ENCODE data around the gene LUC7L3.
"Not testable (repeated sequence)": the region's sequence is repeated elsewhere in the genome, so short reads cannot be mapped to it uniquely, and the experiment has no call there.

LUC7L3 gene

DNA sequence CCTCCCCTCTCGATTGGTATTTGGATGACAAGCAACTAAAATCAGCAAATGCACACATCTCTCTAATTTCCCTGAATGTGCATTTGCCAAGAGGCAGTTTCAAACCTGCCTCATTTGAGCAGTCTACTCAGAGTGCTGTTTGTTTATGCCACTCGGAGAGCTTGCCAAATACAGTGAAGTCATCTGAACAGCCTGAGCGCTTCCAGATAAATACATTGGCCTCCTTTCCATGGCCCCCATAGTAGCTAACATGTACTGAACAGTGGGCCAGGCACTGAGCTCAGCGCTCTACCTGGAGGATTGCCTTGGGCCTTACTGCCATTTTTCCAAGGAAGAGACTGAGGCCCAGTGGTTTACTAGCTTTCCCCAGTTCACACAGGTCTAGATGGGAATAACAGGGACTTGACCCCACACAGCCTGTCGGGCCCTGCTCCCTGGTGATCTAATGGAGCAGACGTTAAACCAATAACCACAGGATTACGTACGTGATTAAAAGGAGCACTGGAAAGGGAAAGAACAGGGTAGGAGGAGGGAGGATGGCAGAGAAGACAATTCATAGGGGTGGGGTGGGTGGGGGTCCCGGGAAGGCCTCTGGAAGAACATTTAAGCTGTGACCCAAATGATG, 66.7 kb downstream of the LUC7L3 start:
- DNase-seq: no peak

- no peak for DNase-seq
Observed at GRCh38 chr17:50787106-50787505, 67.7 kb downstream of the LUC7L3 start.

DNA sequence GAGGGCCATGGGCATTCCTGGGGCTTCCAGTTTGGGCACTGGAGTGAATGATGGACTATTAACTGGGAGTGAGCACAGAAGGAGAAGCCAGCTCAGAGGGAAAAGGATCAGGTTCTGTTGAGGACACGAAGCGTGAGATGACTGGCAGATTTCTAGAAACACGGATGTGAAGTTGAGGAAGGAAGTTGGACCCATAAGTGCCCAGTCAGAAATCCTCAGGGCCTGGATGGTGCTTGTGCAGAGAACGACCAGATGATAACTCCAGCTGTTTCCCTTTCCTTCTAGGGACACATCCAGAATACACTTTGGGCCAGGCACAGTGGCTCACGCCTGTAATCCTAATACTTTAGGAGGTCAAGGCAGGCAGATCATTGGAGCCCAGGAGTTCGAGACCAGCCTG, 71.2 kb downstream of the LUC7L3 start:
- DNase-seq: peak in 1 of 2 donors; percentile 70

DNA sequence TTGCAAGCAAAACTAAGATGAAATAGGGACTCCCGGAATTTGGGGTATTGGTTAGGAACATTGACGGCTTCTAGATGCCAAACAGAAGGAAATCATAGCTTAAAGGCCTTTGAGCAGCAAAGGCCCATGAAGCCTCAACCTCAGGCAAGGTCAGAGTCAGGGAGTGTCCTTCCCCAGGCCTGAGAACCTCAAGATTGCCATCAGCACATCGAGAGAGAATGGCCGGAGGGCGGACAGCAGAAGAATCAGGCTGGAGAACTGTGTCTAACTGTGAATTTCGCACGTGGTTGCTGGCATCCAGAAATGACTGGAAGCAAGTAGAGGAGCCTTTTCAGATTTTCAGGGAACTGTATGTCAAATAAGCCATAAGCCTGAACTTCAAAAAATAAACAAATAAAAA, 72.7 kb downstream of the LUC7L3 start:
- no peak for DNase-seq

GRCh38 chr17:50793007-50793406, 73.6 kb downstream of the LUC7L3 start:
- DNase-seq: peak in 1 of 2 donors; percentile 25

DNA sequence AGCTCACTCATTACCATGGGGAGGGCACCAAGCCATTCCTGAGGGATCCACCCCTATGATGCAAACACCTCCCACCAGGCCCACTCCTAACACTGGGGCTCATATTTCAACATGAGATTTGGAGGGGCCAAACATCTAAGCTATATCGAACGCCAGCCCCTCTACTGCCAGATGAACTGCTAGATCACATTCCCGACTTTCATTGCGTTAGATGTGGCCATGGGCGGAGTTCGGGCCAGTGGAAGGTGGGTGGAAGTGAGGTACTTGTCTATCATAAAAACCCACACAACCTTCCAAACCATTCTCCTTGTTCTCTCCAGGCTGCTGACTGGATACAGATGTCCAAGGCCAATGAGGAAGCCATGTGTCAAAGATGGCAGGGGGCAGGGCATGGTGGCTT, 75.0 kb downstream of the LUC7L3 start:
- no peak for DNase-seq

DNA sequence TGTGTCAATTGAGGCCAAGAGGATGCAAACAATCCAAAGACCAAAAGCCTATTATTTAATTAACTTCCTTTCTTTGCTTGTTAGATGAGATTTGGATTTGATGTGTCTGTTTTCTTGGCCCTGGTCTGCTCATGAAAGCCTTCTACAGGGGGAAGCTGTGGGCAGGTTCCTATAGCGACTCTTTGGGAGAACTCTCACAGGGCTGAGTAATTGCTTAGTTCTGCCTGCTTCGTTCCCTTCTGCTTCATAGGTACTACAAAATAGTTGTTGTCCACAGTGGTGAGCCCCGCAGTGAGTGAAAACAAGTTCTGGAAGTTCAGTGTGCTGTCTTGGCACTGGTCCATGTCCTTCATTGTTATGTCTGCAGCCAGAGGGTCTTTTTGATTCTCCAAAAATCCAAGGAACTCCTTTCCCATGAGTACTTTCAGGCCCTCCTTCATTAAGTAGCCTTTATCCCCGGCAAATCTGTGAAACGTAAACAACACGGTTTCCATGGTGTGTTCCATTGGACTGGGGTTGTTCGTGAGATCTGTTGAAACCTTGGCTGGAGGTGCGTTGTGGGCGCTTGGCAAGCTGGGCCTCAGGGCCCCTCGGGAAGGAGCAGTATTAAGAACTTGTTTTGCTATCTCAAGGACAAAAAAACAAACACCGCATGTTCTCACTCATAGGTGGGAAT, 77.9 kb downstream of the LUC7L3 start:
- peak; percentile 49 to 69 for DNase-seq

DNA sequence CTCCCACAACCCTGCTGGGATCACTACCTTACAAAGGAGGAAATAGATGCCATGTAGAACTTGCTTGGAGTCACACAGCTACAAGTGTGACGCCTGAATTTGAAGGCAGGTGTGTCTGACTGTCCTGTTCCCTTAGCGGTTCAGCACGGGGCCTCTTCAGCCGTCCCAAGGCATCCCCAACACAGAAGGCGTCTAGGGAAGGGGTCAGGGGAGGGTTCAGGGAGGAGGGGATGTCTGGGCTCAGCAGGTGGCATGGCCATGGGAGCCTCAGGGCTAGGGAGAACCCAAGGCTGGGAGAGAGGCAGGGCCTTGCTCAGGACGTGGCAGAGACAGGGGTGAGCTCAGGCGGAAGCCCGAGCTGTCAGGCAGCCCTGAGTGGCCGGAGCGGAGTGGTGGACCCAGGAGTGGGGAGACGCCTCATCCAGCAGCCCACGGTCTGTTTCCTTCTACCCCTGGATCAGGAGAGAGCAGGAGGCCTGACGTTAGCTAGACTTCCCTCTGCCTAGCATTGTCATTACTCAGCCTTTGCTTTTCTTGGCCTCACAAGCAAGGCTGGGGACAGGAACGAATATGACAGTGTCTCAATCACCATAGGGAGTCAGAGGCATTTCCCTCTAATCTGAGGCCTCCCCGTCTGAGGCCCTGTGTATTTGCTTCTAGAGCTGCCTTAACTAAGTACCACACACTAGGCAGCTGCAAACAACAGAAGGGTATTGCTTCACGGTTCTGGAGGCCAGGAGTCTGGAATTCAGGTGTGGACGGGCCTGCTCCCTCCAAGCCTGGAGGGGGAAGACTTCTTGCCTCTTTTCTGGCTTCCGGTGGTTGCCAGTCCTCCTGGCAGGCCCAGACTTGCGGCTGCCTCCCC, 79.3 kb downstream of the LUC7L3 start:
- DNase-seq: peak; percentile 59 to 74

- DNase-seq: no peak
Observed at GRCh38 chr17:50799582-50799981, 80.2 kb downstream of the LUC7L3 start.

GRCh38 chr17:50800196-50800700, 80.8 kb downstream of the LUC7L3 start:
- no peak for DNase-seq

DNA sequence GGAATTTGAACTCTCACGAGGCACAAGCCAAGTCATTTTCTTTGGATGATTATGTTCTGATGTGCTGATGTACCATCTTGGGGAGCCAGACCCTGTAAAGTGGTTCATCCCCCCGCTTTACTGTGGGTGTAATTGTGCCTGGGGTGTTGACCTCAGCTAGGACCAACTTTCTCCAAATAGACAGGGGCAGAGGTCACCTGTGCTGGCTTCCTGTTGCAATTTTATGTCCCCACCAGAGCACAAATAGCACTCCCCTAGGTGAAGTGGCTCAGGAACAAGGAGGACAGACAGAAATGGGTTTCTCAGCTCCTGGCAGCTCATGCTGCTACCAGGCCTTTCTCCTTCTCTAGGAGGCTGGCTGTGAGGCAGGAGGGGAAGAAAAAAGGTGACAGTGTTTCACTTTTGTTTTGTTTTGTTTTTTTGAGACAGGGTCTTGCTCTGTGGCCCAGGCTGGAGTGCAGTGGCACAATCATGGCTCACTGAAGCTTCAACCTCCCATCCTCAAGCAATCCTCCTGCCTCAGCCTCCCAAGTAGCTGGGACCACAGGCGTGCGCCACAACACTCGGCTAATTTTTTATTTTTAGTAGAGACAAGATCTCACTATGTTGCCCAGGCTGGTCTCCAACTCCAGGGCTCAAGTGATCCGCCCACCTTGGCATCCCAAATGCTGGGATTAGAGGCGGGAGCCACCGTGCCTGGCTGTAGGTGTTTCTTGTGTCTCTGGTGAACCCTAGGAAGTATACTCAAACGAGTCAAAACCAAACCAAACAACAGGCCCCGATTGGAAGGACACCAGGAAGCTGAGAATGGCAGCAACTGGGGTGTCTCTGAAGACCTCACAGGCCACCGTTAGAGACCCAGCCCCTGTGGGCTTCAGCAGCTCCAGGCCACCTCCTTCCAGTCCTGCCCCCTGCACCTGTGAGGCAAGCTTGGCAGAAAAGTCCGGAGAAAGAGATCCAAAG, 83.5 kb downstream of the LUC7L3 start:
- no peak for DNase-seq

DNA sequence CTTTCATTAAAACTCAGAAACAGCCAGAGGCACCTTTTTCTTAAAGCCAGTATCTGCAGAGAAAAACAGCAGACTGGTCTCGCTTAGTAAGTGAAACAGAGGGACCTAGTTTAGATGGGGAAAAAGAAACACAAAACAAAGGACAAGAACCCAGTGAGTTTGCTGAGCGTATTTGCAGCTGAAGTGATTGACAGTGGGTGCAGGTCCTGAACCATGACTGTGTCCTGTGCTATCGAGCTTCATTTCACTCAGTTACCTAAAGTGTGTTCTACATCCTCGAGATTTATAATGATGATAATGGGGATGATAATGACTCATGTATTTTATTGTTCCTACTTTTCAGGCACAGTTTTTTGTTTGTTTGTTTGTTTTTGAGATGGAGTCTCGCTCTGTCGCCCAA, 84.3 kb downstream of the LUC7L3 start:
- no peak for DNase-seq

DNA sequence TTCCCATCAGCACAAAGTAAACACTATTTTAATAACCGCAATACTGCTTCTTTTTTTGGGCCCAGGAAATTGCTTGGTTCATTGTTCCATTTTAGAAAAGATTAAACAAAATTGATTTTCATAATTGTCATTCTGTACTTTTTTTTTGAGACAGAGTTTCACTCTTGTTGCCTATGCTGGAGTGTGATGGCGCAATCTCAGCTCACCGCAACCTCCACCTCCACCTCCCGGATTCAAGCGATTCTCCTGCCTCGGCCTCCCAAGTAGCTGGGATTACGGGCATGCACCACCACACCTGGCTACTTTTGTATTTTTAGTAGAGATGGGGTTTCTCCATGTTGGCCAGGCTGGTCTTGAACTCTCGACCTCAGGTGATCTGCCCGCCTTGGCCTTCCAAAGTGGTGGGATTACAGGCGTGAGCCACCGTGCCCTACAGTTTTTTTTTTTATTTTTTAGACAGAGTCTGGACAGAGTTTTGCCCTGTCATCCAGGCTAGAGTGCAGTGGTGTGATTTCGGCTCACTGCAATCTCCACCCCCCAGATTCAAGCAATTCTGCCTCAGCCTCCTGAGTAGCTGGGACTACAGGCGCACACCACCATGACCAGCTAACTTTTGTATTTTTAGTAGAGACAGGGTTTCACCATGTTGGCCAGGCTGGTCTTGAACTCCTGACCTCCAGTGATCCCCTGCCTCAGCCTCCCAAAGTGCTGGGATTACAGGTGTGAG, 85.5 kb downstream of the LUC7L3 start:
- DNase-seq: not testable (repeated sequence)

DNA sequence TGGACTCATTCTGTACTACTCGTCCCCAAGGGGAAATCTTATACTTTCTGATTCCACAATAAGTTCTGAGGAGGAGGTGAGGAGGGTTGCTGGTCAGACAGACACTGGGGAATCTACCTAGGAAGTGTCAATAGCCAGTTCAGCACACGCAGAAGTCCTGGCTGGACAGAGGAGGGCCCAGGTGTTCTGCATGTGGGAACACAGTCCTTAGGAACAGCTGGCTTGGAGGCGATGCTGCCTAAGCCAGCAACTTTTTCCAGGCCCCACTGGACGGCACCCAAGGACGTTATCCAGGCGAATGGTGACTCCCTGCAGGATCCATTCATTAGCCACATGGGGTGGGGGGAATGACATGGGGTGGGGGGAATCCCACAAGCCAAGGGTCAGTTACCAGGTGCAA, 86.1 kb downstream of the LUC7L3 start:
- DNase-seq: no peak

Data from inflammatory macrophage (primary cell).